ENCODE measurements around the gene BMP8B. TPM values are rescaled to one million over a fixed set of nuclear protein-coding genes. Genes with fewer than 3 reads are reported as not detected.
"Not testable (repeated sequence)": the region's sequence is repeated elsewhere in the genome, so short reads cannot be mapped to it uniquely, and the experiment has no call there.

Gene BMP8B
- total RNA-seq, 1 donor from 2014 or later = 0.10 TPM

DNA sequence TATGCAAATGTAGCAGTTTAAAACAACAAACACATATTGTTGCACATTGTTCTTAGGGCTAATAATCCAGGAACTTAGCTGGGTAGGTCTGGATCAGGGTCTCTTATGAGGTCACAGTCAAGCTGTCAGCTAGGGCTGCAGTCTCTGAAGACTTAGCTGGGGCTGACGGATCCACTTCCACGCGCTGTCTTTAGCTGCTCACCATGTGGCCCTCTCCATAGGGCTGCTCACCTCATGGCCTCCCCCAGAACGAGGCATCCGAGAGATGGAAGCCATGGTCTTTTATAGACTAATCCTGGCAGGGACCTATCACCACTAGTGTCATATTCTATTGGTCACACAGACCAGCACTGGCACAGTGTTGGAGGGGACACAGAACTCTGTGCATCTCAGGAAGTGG is 8.8 kb downstream of the BMP8B start:
- ATAC-seq (no peak), DNase-seq (ENCODE audit: low spot score) (no peak)

DNA sequence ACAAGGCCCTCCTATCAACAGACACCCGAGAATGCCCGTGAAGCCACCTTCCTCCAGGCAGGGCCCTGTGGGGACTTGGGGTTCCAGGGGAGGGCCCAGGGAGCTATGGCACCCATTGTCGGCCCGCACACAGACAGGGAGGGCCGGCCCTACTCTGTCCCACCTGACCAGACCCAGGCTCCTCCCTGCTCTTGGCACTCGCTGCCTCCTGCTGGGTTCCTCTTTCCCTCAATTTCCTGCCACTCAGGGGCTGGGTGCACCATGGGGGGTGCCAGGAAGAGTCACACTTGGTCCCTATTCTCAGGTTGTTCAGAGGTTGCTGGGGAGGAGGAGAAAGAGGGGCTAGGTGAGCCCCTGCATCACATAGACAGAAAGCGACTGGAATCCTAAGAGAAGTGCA is 9.5 kb downstream of the BMP8B start:
- ATAC-seq (no peak), DNase-seq (ENCODE audit: low spot score) (no peak)

DNA sequence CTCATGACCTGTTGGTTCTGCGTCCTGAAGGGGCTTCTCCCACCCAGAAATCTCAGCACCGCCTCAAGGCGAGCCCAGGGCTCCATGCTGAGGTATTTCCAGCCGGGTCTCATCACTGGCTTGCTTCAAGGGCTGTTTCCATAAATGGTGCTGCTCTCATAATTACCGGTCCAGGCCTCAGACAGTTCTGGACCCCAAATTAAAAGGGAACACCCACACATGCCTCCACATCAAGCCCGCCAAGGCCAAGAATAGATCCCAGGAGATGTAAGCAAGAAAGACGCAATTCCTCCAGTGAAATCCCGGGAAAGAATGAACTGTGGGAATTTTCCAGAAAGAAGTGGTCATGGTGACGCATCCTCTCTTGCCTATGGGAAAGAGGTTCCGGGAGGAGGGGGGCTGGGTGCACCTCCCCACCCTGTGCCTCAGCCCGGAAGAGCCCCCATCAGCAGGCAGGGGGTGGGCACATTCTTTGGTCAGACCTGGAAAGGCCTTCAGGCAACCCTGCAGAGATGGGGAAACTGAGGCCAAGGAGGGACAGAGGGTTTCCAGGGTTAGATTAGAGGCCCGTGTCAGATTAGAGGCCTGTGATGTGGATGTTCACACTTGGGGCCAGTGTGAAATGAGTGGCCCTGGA is 10.1 kb downstream of the BMP8B start:
- not testable (repeated sequence) for DNase-seq (ENCODE audit: low spot score); ATAC-seq

DNA sequence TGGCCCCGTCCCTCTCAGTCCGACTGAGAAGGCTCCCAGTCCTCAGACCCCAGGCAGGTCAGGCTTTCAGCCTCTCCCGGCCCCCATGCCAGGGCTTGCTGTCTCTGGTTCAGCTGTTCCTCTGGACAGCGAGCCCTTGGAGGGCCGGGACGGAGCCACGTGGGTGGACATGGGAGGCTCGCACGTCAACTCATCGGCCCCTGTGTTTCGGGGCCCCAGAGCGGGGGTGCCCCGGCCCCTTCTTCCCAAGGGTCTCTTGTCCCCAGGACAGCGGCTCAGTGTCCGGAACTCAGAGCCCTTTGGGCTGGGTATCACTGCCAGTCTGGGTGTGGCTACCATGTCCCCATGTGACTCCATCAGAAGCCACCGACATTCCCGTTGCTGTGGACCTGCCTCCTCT is 10.8 kb downstream of the BMP8B start:
- ATAC-seq; DNase-seq (ENCODE audit: low spot score): not testable (repeated sequence)

- no peak for DNase-seq (ENCODE audit: low spot score)
- ATAC-seq = no peak
These were observed 11.4 kb downstream of the BMP8B start for GRCh38 chr1:39777306-39777705.

- DNase-seq (ENCODE audit: low spot score) = no peak
- ATAC-seq = no peak
These were observed 11.8 kb downstream of the BMP8B start for GRCh38 chr1:39776886-39777285.

GRCh38 chr1:39776400-39776713 is 12.3 kb downstream of the BMP8B start:
- DNase-seq (ENCODE audit: low spot score) (no peak), ATAC-seq (no peak)

GRCh38 chr1:39775676-39776399 is 12.8 kb downstream of the BMP8B start:
- ATAC-seq; DNase-seq (ENCODE audit: low spot score): not testable (repeated sequence)

- DNase-seq (ENCODE audit: low spot score); ATAC-seq: not testable (repeated sequence)
These were observed 13.5 kb downstream of the BMP8B start for GRCh38 chr1:39775141-39775540.

- not testable (repeated sequence) for DNase-seq (ENCODE audit: low spot score)
These were observed 15.2 kb downstream of the BMP8B start for GRCh38 chr1:39773369-39773979.

DNA sequence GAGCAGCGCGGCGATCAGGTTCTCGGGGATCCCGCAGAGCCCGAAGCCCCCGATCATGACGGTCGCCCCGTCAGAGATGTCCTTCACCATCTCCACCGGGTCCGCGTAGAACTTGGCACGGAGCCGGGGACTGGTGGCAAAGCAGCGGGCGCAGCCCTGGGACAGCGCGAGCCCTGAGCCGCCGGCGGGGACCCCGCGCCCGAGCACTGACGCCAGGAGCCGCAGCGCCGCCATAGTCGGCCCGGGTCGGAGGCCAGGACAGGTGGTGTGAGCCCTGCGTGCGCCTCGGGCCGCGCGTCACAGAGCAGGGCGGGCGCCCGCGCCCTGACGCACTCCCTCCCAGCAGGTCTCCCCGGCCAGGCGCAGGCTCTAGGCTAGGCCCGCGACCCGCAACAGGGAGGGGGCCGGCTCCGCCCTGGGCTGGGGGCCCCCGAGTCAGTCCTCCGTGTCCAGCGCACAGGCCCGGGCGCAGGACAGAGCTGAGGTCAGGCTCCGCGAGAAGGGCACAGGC is 17.6 kb downstream of the BMP8B start, which contains the start of gene OXCT2:
Gene OXCT2, minus strand, starts transcription at position 327 of the 511 bp plus-strand sequence. Its CDS starts 93 bp downstream, at position 234.
- peak; percentile 41 for ATAC-seq
- DNase-seq (ENCODE audit: low spot score) = not testable (repeated sequence)

More at GRCh38 chr1:39773369-39773979, 15.2 kb downstream of the BMP8B start:
- not testable (repeated sequence) for ATAC-seq

DNA sequence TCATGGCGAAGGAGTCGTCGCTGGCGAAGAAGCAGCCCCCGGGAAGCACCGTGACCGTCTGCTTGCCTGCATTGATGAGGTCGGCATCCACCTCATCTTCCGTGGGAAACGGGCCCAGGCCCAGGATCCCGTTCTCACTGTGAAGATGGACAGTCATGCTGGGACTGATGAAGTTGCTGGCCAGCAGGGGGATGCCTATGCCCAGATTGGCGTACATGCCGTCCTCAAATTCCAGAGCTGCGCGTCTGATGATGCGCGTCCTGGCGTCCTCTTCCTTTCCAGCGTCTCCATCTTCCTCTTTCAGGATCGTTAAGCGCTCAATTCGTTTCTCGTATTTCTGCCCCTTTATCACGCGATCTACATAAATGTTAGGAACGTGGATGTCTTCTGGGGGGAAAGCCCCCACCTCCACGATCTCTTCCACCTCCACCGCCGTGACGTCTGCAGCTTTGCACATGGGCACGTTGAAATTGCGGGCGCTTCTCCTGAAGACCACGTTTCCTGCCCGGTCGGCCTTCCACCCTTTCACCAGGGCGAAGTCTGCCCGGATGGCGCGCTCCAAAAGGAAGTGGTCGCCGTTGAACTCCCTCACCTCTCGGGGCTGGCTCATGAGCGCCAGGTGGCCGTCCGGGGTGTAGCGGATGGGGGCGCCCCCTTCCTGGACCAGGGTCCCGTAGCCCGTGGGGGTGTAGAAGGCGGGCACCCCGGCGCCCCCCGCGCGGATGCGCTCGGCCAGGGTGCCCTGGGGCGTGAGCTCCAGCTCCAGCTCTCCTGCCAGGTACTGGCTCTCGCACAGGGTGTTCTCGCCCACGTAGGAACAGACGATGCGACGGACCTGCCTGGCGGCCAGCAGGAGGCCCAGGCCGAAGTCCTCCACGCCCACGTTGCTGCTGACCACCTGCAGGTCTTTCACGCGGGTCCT is 18.3 kb downstream of the BMP8B start:
- DNase-seq (ENCODE audit: low spot score) = not testable (repeated sequence)
- peak; percentile 44 for ATAC-seq

GRCh38 chr1:39769502-39769901 is 19.2 kb downstream of the BMP8B start:
- not testable (repeated sequence) for DNase-seq (ENCODE audit: low spot score)

GRCh38 chr1:39766466-39766865 is 22.2 kb downstream of the BMP8B start:
- ATAC-seq = peak; percentile 90
- not testable (repeated sequence) for DNase-seq (ENCODE audit: low spot score)

More at GRCh38 chr1:39769502-39769901, 19.2 kb downstream of the BMP8B start:
- ATAC-seq = not testable (repeated sequence)

DNA sequence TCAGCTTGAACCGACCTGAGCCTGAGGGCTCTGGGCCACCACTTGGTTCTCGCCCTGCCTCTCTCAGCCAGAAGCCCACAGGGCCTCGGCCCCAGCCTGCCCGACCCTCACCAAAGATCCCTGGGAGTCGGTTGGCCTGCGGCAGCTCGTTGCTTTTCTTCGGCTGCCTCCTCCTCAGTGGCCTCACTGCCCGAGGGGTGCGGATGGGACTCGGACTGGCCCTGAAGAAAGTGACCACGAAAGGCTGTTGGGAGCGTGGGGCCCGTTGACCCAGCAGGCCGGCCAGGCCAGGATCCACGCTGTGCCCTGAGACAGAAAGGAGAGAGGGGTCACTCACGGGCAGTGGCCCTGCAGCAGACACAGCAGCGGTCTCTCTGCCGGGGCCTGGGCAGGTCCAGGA is 24.2 kb downstream of the BMP8B start:
- not testable (repeated sequence) for DNase-seq (ENCODE audit: low spot score); ATAC-seq

DNA sequence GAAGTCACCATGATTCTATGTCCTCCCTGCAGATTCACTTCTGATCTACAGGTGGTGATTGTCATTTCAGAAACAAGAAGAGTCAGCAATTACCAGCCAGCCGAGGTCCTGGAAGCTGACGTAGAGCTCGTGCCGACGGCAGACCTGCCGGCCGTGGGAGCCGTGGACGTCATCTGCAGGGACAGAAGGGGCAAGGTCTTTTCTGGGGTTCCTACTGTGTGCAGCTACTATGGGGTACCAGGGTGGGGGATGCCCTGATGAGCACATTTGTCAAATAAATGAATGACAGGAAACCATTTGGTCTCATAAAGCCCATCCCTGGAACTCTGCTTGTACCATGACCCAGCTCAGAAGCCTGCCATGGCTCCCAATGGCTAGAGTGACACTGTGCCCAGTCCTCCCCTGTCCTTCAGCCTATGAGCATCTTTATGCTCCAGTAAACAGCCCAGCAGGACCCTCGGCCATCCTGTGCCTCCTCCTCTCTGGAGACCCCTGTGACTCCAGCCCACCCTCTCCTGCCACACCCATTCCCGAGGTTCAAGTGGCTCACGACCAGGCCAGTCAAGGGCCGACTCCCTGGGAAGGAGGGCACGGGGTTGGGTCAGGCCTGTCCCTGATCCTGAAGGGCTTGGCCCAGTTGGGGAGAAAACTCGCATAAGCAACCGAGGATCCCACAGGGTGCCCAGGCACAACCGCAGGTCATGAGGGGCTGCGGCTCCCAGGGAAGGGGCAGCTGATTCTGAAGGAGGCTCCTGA is 24.9 kb downstream of the BMP8B start:
- not testable (repeated sequence) for ATAC-seq; DNase-seq (ENCODE audit: low spot score)

GRCh38 chr1:39762550-39763540 is 25.8 kb downstream of the BMP8B start:
- ATAC-seq = no peak
- DNase-seq (ENCODE audit: low spot score) = no peak

DNA sequence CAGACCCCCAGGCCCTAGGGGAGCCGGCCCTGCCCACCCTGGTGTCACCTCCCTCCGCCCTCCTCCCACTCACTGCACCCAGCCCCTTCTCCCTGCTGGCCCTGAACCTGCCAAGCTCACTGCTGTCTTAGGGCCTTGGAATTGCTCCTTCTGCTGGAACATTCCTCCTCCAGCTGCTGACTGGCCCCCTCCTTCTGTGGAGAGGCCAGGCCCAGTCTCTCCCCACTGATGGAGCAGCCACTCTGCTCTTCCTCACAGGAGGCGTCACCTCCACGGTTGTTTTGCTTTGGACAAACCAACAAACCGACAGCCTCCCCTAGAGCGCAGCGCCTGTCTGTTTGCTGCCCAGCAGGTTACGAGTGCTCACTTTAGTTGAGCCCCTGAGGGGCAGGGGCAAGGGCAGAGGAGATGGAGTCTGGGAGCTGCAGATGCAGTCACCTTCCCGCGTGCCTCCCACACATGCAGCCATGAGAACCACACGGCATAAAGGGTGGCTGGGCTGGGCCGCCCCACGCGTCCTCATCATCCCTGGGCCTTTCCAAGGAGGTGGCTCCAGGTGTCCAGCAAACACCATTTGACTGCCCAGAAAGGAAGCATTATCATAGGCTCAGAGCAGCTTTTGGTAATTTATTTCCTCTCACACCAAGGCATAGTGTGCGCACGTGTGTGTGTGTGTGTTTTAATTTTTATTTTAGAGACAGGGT is 27.0 kb downstream of the BMP8B start:
- ATAC-seq = no peak
- no peak for DNase-seq (ENCODE audit: low spot score)

Measured in left lobe of liver (tissue), 2 donors.